Suprapubic skin (tissue), 4 donors: ENCODE results near the gene AXDND1. TPM values are rescaled to one million over a fixed set of nuclear protein-coding genes. Genes with fewer than 3 reads are reported as not detected.

Experiments used
- DNase-seq, 2 donors: peaks; one replicate each; pipeline ENCODE4 v3.0.0-alpha.2; 2019; ENCODE audit warnings: low spot score in 2 of 2
- H3K27ac ChIP-seq: fragments of 200-600 bp; sonication (generic); one replicate; pipeline ENCODE4 v1.5.1; 2019
- H3K27me3 ChIP-seq: fragments of 200-600 bp; sonication (generic); one replicate; pipeline ENCODE4 v1.5.1; 2019
- H3K36me3 ChIP-seq: fragments of 200-600 bp; sonication (generic); one replicate; pipeline ENCODE4 v1.5.1; 2019
- H3K4me1 ChIP-seq: fragments of 200-600 bp; sonication (generic); one replicate; pipeline ENCODE4 v1.5.1; 2019
- H3K4me3 ChIP-seq: fragments of 200-600 bp; sonication (generic); one replicate; pipeline ENCODE4 v1.5.1; 2019; ENCODE audit warnings: mild to moderate bottlenecking
- H3K9me3 ChIP-seq: fragments of 200-600 bp; sonication (generic); one replicate; pipeline ENCODE4 v1.5.1; 2019
- EP300 ChIP-seq: sonication (generic); formaldehyde crosslinking; IDR thresholded peaks from one replicate; pipeline ENCODE4 v1.6.1; 2017; ENCODE audit warnings: antibody characterized with exemption
- POLR2A ChIP-seq, 2 donors: fragments of 450-650 bp; IDR thresholded peaks; one replicate each; pipeline ENCODE4 v1.6.1; 2017; ENCODE audit warnings: antibody characterized with exemption in 2 of 2, mild to moderate bottlenecking in 2 of 2, moderate library complexity in 2 of 2
- POLR2AphosphoS5 ChIP-seq, 3 donors: sonication (generic); formaldehyde crosslinking; IDR thresholded peaks; one replicate each; pipeline ENCODE4 v1.6.1; 2017; ENCODE audit warnings: antibody characterized with exemption in 3 of 3
- WGBS: methylation state at CpG from one replicate; pipeline ENCODE4 v1.1.5; 2018; 5-methylcytosine and 5-hydroxymethylcytosine counted together
- total RNA-seq, 4 donors: library from RNA; depleted of rRNA; stranded (reverse); fragments of >200 nt; gene quantifications; one replicate each; pipeline ENCODE4 v1.1.0, GENCODE V29; 2016
- TF ChIP-seq, protein P1 (sequence below), 2 donors: fragments of 200-600 bp in 1 of 2; fragments of 450-650 bp in 1 of 2; sonication (generic) in 1 of 2; IDR thresholded peaks; one replicate each; pipeline ENCODE4 v1.5.1; 2016 to 2019; ENCODE audit warnings: antibody characterized with exemption in 2 of 2, mild to moderate bottlenecking in 1 of 2, moderate library complexity in 1 of 2

Gene AXDND1
- total RNA-seq, 4 donors from 2014 or later = 1.3 TPM; not detected in 3

DNA sequence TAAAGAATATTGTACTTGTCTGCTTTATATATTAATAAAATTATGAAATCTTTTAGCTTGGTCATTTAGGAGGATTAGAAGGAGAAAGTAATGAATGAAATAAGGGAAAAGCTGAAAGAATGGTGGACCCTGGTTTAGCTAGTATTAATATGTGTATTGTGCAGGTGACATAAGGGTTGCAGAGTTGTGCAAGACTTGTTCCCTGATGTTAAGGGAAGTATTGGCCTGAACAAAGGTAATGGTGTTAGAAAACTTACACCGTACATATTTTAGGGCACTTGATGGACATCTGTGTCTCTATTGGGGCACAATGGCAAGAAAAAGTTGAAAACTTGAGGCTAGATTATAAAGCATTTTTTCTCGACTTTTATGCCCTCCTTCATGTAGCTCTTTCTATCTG, 39.9 kb upstream of the AXDND1 start:
- H3K4me3 ChIP-seq = no peak overlapping the region
- no peaks in the 10 kb centered on the region for H3K27me3 ChIP-seq
- H3K4me1 ChIP-seq = no peaks in the 10 kb centered on the region
- TF ChIP-seq POLR2A (IDR thresholded peaks at IDR 0.05) = no peak
- TF ChIP-seq EP300 = no peak
- no peak for TF ChIP-seq POLR2AphosphoS5 (IDR thresholded peaks at IDR 0.05)
- TF ChIP-seq, protein P1, sequence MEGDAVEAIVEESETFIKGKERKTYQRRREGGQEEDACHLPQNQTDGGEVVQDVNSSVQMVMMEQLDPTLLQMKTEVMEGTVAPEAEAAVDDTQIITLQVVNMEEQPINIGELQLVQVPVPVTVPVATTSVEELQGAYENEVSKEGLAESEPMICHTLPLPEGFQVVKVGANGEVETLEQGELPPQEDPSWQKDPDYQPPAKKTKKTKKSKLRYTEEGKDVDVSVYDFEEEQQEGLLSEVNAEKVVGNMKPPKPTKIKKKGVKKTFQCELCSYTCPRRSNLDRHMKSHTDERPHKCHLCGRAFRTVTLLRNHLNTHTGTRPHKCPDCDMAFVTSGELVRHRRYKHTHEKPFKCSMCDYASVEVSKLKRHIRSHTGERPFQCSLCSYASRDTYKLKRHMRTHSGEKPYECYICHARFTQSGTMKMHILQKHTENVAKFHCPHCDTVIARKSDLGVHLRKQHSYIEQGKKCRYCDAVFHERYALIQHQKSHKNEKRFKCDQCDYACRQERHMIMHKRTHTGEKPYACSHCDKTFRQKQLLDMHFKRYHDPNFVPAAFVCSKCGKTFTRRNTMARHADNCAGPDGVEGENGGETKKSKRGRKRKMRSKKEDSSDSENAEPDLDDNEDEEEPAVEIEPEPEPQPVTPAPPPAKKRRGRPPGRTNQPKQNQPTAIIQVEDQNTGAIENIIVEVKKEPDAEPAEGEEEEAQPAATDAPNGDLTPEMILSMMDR (IDR thresholded peaks at IDR 0.05) = no peak
- peaks cover 4% of the 10 kb centered on the region for H3K36me3 ChIP-seq
- H3K9me3 ChIP-seq = no peaks in the 10 kb centered on the region
- DNase-seq = no peak
- 64% methylated on average over 2 of the region's 2 CpGs for WGBS
- H3K27ac ChIP-seq = no peak overlapping the region

DNA sequence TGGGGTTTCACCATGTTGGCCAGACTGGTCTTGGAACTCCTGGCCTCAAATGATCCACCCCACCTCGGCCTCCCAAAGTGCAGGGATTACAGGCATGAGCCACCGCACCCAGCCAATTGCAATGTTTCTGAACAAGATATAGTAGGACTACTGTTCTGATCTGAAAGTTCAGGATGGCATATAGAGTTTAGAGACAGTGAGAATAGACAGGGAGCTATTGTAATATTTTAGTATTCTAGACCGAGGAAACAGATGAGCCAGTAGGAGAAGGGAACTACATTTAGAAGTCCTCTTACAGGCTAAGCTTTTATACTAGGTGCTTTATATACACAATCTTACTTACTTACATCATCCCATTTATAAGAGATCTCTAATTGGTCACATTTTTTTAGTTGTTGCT, 39.0 kb upstream of the AXDND1 start:
- 93% methylated on average over 3 of the region's 3 CpGs for WGBS
- H3K9me3 ChIP-seq = no peaks in the 10 kb centered on the region

DNA sequence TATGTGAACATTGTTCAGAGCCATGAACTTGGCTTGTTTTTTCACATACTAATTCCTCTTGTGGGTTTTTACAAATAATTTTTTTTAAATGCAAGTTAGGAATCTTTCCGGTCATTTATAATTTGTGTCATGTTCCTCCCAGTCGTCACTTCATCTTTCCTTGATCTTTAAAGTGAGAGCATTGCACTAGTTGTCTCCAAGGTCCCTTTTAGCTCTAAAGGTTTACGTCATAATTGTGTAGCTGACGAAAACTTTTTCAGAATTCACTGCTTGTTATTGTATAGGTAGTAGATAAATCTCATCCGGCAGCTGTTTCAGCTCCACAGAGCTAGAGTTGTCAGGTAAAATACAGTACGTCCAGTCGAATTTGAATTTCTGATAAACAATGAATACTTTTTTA, 38.6 kb upstream of the AXDND1 start:
- no peak overlapping the region for H3K27ac ChIP-seq
- no peaks in the 10 kb centered on the region for H3K27me3 ChIP-seq
- no peak for TF ChIP-seq EP300
- TF ChIP-seq POLR2AphosphoS5 (IDR thresholded peaks at IDR 0.05) = no peak
- TF ChIP-seq, protein P1 (IDR thresholded peaks at IDR 0.05) = no peak
- TF ChIP-seq POLR2A (IDR thresholded peaks at IDR 0.05) = no peak
- H3K4me3 ChIP-seq = no peak overlapping the region
- no peaks in the 10 kb centered on the region for H3K9me3 ChIP-seq
- no peak for DNase-seq
- H3K4me1 ChIP-seq = no peaks in the 10 kb centered on the region
- WGBS = 96% methylated on average over 7 of the region's 7 CpGs
- no peaks in the 10 kb centered on the region for H3K36me3 ChIP-seq

More for the DNA sequence above, 39.0 kb upstream of the AXDND1 start:
- Histone ChIP-seq H3K4me3 (no peak overlapping the region), H3K4me1 (no peaks in the 10 kb centered on the region), H3K36me3 (no peaks in the 10 kb centered on the region), H3K27me3 (no peaks in the 10 kb centered on the region), H3K27ac (no peak overlapping the region)
- TF ChIP-seq, protein P1 (IDR thresholded peaks at IDR 0.05) = no peak
- TF ChIP-seq EP300 = no peak
- no peak for DNase-seq

DNA sequence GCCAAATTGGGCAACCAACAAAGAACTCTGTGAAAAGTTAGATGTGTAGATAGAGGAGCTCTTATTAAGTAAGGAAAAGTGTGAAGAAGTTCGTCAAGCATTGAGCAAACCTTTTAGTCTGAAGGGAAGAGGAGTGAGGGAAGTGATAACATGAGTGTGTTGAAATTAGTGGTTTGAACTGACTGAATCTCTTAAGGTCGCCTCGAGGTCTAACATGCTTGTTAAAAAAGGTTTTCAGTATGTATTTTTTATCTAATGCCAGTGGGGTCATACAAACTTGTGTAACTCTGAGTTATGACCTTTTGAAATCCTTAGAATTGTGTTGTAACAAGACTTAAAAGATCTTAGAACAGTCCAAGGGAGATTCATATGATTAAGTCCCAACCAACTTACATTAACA, 38.1 kb upstream of the AXDND1 start:
- Histone ChIP-seq H3K36me3 (no peaks in the 10 kb centered on the region), H3K27ac (no peak overlapping the region), H3K4me3 (no peak overlapping the region), H3K9me3 (no peaks in the 10 kb centered on the region), H3K4me1 (no peaks in the 10 kb centered on the region), H3K27me3 (no peaks in the 10 kb centered on the region)
- no peak for DNase-seq
- WGBS = 75% methylated on average over 3 of the region's 3 CpGs
- TF ChIP-seq POLR2AphosphoS5 (IDR thresholded peaks at IDR 0.05) (no peak), EP300 (no peak)
- TF ChIP-seq, protein P1 (IDR thresholded peaks at IDR 0.05) = no peak

DNA sequence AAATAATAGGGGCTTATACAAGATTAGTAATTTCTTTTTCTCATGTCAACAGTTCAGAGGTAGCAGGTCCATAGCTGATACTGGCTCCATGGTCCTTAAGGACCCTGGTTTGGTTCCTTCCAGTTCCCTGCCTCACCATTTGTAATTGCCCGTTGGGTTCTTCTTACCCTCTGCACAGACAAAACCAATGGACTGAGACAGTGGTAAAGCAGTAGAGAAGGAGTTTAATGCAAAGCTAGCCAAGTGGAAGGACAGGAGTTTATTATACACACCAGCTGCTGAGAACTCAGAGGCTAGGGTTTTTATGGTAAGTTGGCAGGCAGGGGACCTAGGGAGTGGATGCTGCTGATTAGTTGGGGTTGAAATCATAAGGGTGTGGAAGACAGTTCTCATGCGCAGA, 35.9 kb upstream of the AXDND1 start:
- no peak overlapping the region for H3K27ac ChIP-seq
- WGBS = 100% methylated on average over 2 of the region's 2 CpGs
- TF ChIP-seq, protein P1 (IDR thresholded peaks at IDR 0.05) = no peak
- TF ChIP-seq POLR2A (IDR thresholded peaks at IDR 0.05) (no peak), POLR2AphosphoS5 (IDR thresholded peaks at IDR 0.05) (no peak), EP300 (no peak)
- H3K27me3 ChIP-seq = no peaks in the 10 kb centered on the region
- H3K4me3 ChIP-seq = no peak overlapping the region
- no peak for DNase-seq
- H3K9me3 ChIP-seq = no peaks in the 10 kb centered on the region
- H3K4me1 ChIP-seq = no peaks in the 10 kb centered on the region
- H3K36me3 ChIP-seq = no peaks in the 10 kb centered on the region
